ENCODE data around the gene MEGF6. TPM values are rescaled to one million over a fixed set of nuclear protein-coding genes. Genes with fewer than 3 reads are reported as not detected.
A peak's percentile ranks its signal among the peaks of the same experiment; 100 is the strongest.

Gene MEGF6
- total RNA-seq, 2 donors from 2014 or later = 4.9 to 6.8 TPM

DNA sequence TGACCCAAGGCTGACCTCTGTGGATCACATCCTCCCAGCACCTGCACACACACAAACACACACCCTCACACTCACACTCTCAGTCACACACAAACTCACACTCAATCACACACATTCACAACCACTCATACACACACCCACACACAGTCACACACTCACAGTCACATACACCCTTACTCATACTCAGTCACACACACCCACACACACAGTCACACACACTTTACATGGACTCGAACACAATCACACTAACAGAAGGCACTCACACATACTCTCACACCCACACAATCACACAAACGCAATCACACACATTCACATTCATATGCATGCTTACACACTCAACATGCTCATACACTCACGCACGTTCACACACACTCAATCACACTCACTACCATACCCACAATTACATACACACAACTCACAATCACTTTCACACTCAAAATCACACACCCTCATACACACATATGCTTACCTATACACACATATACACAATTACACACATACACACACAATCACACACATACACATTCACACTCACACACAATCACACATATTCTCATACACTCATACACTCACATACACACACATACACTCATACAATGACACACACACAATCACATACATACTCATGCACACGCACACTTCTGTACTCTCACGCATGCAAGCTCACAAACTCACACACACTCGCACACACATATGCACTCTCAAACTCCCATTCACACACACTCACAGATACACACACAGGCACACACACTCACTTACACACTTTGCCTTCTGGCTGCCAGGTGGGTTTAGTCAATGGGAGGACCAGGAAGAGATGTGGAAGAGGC lies 6.1 kb downstream of the MEGF6 start:
- H3K4me3 Mint-ChIP-seq = no peak overlapping the region
- peaks cover 6% of the 10 kb centered on the region for H3K27me3 Mint-ChIP-seq (ENCODE audit: low read depth)
- no peaks in the 10 kb centered on the region for H3K4me1 Mint-ChIP-seq (ENCODE audit: low read depth)
- no peak for DNase-seq
- no peak for ATAC-seq (replicated peaks in 1 of 2)
- H3K9me3 Mint-ChIP-seq = no peaks in the 10 kb centered on the region
- H3K36me3 Mint-ChIP-seq (ENCODE audit: insufficient read depth in 2 of 2) = no peaks in the 10 kb centered on the region
- no peak overlapping the region for H3K27ac Mint-ChIP-seq

DNA sequence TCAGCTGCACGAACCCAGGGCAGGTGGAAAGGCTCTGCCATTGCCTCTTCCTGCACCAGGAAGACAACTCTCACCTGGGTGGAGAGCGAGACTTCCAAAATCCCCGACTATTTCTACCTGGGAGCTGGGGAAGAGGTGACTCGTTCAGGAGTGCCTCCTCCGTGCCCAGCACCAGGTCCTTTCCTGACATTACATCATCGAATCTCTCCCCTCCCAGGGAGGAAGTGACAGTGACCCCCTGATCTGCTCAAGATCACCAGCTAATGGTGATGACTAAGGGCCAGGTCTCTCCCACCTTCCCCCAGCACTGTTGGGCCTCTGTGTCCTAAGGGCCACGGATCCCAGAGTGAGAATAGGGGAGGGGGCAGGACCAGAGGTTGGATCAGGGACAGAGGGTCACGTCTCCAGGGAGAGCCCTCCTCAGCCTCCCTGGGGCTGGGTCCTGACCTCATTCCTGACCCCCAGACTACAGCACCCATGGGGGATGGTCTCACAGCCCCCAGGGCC lies 6.8 kb downstream of the MEGF6 start:
- no peaks in the 10 kb centered on the region for H3K4me1 Mint-ChIP-seq (ENCODE audit: low read depth)
- H3K27me3 Mint-ChIP-seq (ENCODE audit: low read depth) = peaks cover 5% of the 10 kb centered on the region
- ATAC-seq (replicated peaks in 1 of 2) (no peak), DNase-seq (no peak)
- no peak overlapping the region for H3K27ac Mint-ChIP-seq
- H3K9me3 Mint-ChIP-seq = no peaks in the 10 kb centered on the region
- H3K4me3 Mint-ChIP-seq = no peak overlapping the region
- H3K36me3 Mint-ChIP-seq (ENCODE audit: insufficient read depth in 2 of 2) = no peaks in the 10 kb centered on the region

DNA sequence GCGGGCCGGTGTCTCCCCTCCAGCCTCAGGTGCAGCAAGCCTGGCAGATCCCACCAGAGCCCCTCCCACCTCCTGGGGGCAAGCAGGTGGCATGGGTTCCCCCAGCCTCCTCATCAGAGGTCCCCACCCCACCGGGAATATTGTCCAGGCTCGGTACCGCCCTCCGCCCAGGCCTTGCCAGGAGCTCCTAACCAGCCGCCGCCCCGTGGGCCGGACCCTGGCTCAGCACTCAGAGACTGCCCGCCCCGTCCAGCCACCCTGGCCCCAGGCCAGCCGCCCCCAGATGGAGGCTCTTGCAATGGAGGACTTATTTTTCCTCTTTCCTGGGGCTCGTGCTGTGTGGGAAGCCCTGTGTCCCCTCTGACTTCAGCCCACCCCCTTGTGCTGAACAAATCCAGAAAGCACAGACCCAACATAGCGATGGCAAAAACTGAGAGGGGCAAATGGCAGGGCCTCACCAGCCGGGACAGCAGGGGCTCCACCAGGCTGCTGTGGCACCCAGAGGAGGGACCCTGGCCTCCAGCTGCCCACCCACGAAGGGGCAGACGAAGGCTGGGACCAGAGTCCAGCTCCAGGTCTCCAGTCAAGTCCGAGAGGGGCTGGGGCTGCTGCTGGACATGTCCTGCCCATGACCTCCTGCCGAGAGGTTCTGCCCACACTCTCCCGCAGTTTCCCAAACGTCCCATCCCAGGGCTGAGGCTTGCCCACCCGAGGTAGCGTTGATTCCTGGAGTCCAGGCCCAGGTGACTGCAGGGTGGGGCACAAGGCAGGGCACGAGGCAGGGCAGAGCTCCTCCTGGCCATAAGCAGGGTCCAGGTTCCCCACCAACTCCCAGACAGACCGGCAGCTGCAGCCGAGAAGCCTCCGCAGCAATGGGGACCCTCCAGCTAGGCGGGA lies 7.5 kb downstream of the MEGF6 start:
- H3K4me3 Mint-ChIP-seq = no peak overlapping the region
- H3K27ac Mint-ChIP-seq = no peak overlapping the region
- H3K4me1 Mint-ChIP-seq (ENCODE audit: low read depth) = peaks cover 4% of the 10 kb centered on the region
- ATAC-seq (replicated peaks in 1 of 2) = no peak
- no peaks in the 10 kb centered on the region for H3K9me3 Mint-ChIP-seq
- DNase-seq = no peak
- no peaks in the 10 kb centered on the region for H3K27me3 Mint-ChIP-seq (ENCODE audit: low read depth)
- no peaks in the 10 kb centered on the region for H3K36me3 Mint-ChIP-seq (ENCODE audit: insufficient read depth in 2 of 2)

DNA sequence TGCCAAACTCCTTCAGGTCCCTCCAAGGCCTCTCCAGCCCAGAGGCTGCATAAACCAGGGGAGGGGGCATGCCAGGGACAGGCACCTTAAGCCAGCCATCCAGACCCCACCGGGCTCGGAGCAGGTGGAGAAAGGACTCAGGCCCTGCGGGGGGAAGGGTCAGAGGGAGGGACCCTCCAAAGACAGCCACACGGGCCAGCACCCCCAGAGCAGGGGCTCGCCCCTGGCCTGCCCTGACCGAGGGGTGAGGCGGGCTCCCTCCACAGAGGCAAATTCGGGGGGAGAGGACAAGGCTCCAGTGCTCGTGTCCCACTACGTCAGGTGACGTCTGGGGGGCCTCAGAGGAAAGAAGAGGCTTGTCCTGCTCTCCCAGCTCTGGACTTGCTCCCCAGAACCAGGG lies 8.2 kb downstream of the MEGF6 start:
- no peak for DNase-seq
- Mint-ChIP-seq H3K27me3 (ENCODE audit: low read depth) (no peaks in the 10 kb centered on the region), H3K4me1 (ENCODE audit: low read depth) (peaks cover 6% of the 10 kb centered on the region), H3K4me3 (no peak overlapping the region), H3K27ac (no peak overlapping the region), H3K9me3 (no peaks in the 10 kb centered on the region), H3K36me3 (ENCODE audit: insufficient read depth in 2 of 2) (no peaks in the 10 kb centered on the region)
- no peak for ATAC-seq (replicated peaks in 1 of 2)

DNA sequence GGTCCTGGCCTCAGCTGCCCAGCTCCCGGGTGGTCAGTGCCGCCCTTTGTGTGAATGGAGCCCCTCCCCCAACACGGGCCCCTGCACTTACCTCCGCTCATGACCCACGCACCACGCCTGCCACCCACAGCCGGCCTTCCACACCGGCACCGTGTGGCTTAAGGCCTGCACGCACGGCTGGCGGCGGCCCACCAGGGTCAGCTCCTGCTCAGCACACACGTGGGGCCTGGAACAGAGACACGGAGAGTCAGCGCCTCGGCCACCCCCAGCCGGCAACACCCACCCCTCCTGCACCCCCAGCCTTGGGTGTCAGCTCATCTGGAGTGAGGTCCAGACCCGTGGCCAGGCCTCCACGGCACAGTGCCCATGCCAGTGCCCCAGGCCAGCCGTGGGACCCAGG lies 8.9 kb downstream of the MEGF6 start:
- Mint-ChIP-seq H3K27ac (no peak overlapping the region), H3K4me1 (ENCODE audit: low read depth) (peaks cover 14% of the 10 kb centered on the region), H3K27me3 (ENCODE audit: low read depth) (no peaks in the 10 kb centered on the region), H3K4me3 (no peak overlapping the region), H3K9me3 (no peaks in the 10 kb centered on the region), H3K36me3 (ENCODE audit: insufficient read depth in 2 of 2) (no peaks in the 10 kb centered on the region)
- DNase-seq = no peak
- ATAC-seq (replicated peaks in 1 of 2) = no peak

DNA sequence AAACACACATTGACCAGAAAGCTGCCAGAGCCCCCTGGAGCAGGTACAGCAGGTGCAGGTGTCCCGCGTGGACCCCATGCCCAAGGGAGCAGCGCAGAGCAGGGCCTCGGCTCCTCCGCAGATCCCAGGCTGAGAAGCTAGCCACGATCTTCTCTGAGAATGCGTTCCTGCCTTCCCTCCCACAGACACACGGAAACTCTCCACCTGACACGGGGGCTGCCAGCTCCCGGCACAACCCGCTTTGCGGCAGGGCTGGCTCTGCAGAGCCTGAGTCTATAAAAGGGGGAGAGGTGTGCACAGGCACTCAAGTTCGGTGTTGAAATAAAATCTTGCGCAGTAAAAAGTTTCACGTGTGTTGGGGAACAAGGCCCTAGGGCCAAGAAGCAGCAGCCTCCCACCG lies 9.6 kb downstream of the MEGF6 start:
- no peak overlapping the region for H3K4me3 Mint-ChIP-seq
- ATAC-seq (replicated peaks in 1 of 2) (no peak), DNase-seq (no peak)
- H3K27ac Mint-ChIP-seq = no peak overlapping the region
- peaks cover 21% of the 10 kb centered on the region for H3K4me1 Mint-ChIP-seq (ENCODE audit: low read depth)
- no peaks in the 10 kb centered on the region for H3K36me3 Mint-ChIP-seq (ENCODE audit: insufficient read depth in 2 of 2)
- H3K27me3 Mint-ChIP-seq (ENCODE audit: low read depth) = no peaks in the 10 kb centered on the region
- no peaks in the 10 kb centered on the region for H3K9me3 Mint-ChIP-seq

DNA sequence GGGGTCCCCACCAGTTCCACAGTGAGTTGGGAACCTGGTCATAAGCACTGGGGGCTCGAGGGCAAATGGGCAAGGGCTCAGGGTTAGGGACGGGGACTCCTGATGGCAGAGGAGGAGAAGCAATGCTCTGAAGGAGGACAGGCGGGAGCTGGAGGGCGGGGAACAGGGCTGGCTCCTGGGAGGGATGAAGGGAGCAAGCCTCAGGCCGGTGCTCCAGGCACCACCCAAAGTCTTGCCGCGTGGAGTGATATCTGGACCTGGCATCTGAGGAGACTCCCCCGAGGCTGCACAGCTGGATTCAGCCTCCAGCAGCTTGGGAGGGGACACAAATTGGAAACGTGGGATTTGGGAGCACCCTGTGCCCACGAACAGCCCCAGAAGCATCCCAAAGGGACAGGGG lies 11.0 kb downstream of the MEGF6 start:
- ATAC-seq (replicated peaks in 1 of 2) = no peak
- DNase-seq = no peak
- H3K4me3 Mint-ChIP-seq = no peak overlapping the region
- no peaks in the 10 kb centered on the region for H3K36me3 Mint-ChIP-seq (ENCODE audit: insufficient read depth in 2 of 2)
- H3K27me3 Mint-ChIP-seq (ENCODE audit: low read depth) = no peaks in the 10 kb centered on the region
- H3K9me3 Mint-ChIP-seq = no peaks in the 10 kb centered on the region
- peaks cover 21% of the 10 kb centered on the region for H3K4me1 Mint-ChIP-seq (ENCODE audit: low read depth)
- no peak overlapping the region for H3K27ac Mint-ChIP-seq

DNA sequence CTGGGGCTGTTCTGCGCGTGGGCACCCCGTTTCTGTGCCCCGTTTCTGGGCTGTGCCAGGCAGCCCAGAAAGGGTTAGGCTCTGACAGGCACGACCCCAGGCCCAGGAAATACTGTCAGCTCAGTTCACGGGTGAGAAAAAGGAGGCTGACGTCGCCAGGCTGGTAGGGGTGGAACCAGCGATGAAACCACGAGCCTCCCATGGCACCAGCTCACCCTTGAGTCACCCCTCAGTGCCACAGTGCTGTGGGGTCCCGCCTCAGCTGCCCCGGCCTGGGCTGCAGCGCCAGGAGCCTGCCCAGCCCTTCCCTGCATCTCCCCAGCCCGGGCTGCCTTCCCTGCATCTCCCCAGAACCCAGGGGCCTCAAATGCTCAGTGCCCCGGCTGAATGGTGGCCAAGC lies 11.5 kb downstream of the MEGF6 start:
- Mint-ChIP-seq H3K9me3 (no peaks in the 10 kb centered on the region), H3K27ac (no peak overlapping the region), H3K36me3 (ENCODE audit: insufficient read depth in 2 of 2) (no peaks in the 10 kb centered on the region)

DNA sequence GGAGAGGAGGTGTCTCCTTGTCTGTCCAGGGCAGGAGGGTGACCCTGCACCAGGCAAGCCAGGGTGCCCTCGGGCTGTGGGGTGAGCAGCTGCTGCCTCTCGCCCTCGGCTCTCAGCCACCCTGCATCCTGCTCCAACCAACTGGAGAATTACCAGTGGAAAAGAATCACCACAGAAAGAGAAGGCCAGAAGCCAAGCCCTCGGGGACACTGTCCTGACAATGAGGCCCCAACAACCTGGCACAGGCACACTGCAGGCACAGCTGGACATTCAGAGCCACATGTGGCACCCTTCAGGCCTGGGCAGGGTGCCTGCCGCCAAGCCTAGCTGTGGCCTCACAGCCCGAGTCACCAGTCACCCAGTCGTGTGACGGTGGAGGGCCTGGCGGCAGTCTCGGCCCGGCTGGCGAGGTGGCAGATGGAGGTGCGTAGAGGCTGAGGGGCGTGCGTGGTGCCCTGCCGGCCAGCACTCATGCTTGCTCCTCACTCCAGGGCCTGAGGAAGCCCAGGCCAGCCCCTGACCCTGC lies 12.0 kb downstream of the MEGF6 start:
- ATAC-seq (replicated peaks in 1 of 2) (no peak), DNase-seq (no peak)
- Mint-ChIP-seq H3K27ac (no peak overlapping the region), H3K9me3 (no peaks in the 10 kb centered on the region), H3K4me3 (no peak overlapping the region), H3K27me3 (ENCODE audit: low read depth) (no peaks in the 10 kb centered on the region), H3K4me1 (ENCODE audit: low read depth) (peaks cover 21% of the 10 kb centered on the region), H3K36me3 (ENCODE audit: insufficient read depth in 2 of 2) (no peaks in the 10 kb centered on the region)

More for the DNA sequence above, 11.5 kb downstream of the MEGF6 start:
- ATAC-seq (replicated peaks in 1 of 2) (no peak), DNase-seq (no peak)
- Mint-ChIP-seq H3K4me1 (ENCODE audit: low read depth) (peaks cover 21% of the 10 kb centered on the region), H3K4me3 (no peak overlapping the region), H3K27me3 (ENCODE audit: low read depth) (no peaks in the 10 kb centered on the region)

DNA sequence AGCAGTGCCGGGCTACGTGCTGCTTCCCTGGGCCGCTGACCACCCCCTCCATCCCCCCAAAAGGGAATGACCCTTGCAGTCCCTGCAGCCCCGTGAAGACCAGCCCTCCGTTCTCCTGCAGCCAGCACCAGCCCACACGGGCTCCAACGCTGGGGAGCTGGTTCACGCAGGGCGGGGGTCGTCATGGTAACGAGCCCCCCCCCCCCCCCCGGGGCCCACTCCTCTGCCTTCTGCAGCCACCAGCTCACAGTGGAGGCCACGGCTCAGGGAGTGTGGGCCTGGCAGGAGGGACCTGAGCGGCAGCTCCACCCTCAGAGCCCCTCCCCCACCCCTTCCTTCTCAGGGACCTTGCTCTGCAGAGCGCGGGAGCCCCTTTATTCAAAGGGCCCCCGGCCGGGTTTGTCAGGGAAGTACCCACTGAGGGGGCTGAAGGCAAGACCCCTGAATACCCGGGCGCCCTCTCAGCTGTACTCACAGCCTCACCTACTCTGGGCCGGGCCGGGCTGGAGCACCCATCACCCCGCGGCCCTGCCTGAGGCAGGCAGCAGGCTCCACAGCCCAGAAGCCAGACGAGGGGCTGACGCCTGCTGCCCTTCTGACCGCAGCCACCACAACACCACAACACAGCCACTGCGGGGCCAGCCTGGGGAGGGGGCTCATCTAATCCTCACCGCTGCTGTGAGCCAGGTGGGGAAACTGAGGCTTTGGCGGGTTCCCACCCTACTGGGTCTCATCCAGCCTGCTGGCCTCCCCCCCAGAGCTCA lies 12.6 kb downstream of the MEGF6 start:
- peaks cover 21% of the 10 kb centered on the region for H3K4me1 Mint-ChIP-seq (ENCODE audit: low read depth)
- no peaks in the 10 kb centered on the region for H3K9me3 Mint-ChIP-seq
- DNase-seq (no peak), ATAC-seq (replicated peaks in 1 of 2) (no peak)
- no peaks in the 10 kb centered on the region for H3K27me3 Mint-ChIP-seq (ENCODE audit: low read depth)
- H3K27ac Mint-ChIP-seq = no peak overlapping the region
- no peaks in the 10 kb centered on the region for H3K36me3 Mint-ChIP-seq (ENCODE audit: insufficient read depth in 2 of 2)
- H3K4me3 Mint-ChIP-seq = no peak overlapping the region

DNA sequence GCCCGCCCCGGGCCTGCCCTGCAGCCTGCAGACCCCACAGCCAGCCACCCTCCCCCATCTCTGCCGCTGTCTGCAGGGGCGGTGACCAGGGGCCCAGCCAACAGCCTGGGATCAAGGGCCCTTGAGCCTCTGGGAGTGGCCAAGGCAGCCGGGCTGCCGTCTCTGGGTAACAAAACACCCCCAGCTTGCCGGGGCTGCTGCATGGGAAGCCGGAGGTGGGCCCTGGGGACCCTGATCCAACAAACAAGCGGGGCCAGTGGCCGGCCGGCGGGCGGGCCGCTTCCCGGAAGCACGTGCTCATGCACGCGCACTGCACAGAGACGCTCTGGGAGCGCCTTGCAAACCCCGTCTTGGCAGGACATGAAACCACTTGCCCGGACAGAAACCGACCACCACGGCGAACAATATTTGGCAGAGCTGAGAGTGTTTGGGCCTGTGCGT lies 13.2 kb downstream of the MEGF6 start:
- H3K36me3 Mint-ChIP-seq (ENCODE audit: insufficient read depth in 2 of 2) = no peaks in the 10 kb centered on the region
- H3K27ac Mint-ChIP-seq = no peak overlapping the region
- no peak overlapping the region for H3K4me3 Mint-ChIP-seq
- no peaks in the 10 kb centered on the region for H3K27me3 Mint-ChIP-seq (ENCODE audit: low read depth)
- no peaks in the 10 kb centered on the region for H3K9me3 Mint-ChIP-seq
- ATAC-seq (replicated peaks in 1 of 2) (no peak), DNase-seq (no peak)
- H3K4me1 Mint-ChIP-seq (ENCODE audit: low read depth) = peaks cover 21% of the 10 kb centered on the region

DNA sequence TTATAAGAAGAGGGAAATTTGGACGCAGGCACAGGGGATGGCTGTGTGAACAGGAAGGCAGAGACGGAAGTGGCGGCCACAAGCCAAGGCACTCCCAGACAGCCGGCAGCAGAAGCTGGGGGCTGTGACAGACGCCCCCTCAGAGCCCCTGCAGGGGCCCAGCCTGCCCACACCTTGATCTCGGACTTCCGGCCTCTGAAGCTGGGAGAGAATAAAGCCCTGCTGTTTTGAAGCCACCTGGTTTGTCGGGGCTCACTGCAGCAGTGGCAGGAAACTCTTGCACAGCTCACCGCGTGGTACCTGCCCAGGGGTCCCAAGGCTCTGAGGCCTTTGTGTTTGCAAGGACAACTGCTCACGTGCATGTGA lies 13.7 kb downstream of the MEGF6 start:
- Mint-ChIP-seq H3K4me1 (ENCODE audit: low read depth) (peaks cover 21% of the 10 kb centered on the region), H3K36me3 (ENCODE audit: insufficient read depth in 2 of 2) (no peaks in the 10 kb centered on the region), H3K27me3 (ENCODE audit: low read depth) (no peaks in the 10 kb centered on the region), H3K4me3 (peak overlapping the region; percentile 21 to 38), H3K27ac (no peak overlapping the region), H3K9me3 (no peaks in the 10 kb centered on the region)
- ATAC-seq (replicated peaks in 1 of 2) = peak; percentile 28 to 32
- DNase-seq = no peak

Measured in activated T-cell treated with anti-CD3 and anti-CD28 coated beads, Interleukin-2, amount 50 U/mL, for 72 hours (primary cell).